HFF-Myc (cell line): ENCODE results near the gene TMCC3.
"Not testable (repeated sequence)": the region's sequence is repeated elsewhere in the genome, so short reads cannot be mapped to it uniquely, and the experiment has no call there.

Experiments used
- DNase-seq: peaks from one replicate; pipeline ENCODE4 v3.0.0-alpha.2; 2011; ENCODE audit warnings: low read depth; ENCODE audit errors: extremely low read depth
- H3K4me3 ChIP-seq: replicated peaks from 2 replicates; pipeline ENCODE4 v1.5.1; 2011; ENCODE audit warnings: low read depth, mild to moderate bottlenecking, control low read depth, low read length
- CTCF ChIP-seq: IDR thresholded peaks from 2 replicates; pipeline ENCODE4 v1.5.1; 2012; ENCODE audit warnings: mild to moderate bottlenecking, low read depth, low read length, control low read depth; ENCODE audit errors: missing control alignments

TMCC3 gene

GRCh38 chr12:94618995-94619695 is 31.2 kb downstream of the TMCC3 start:
- TF ChIP-seq CTCF, result no peak
- H3K4me3 ChIP-seq, result no peak overlapping the region
- DNase-seq, result peak; percentile 71

GRCh38 chr12:94617101-94617500 is 33.3 kb downstream of the TMCC3 start:
- DNase-seq, result no peak
- no peak for TF ChIP-seq CTCF
- H3K4me3 ChIP-seq, result no peak overlapping the region

GRCh38 chr12:94616203-94616729 is 34.1 kb downstream of the TMCC3 start:
- no peak for DNase-seq
- TF ChIP-seq CTCF, result no peak
- H3K4me3 ChIP-seq, result no peak overlapping the region

GRCh38 chr12:94615260-94616181 is 34.8 kb downstream of the TMCC3 start:
- TF ChIP-seq CTCF, result no peak
- H3K4me3 ChIP-seq, result no peak overlapping the region

GRCh38 chr12:94614288-94614721 is 36.1 kb downstream of the TMCC3 start:
- H3K4me3 ChIP-seq, result no peak overlapping the region
- DNase-seq, result no peak
- TF ChIP-seq CTCF, result no peak

More at GRCh38 chr12:94615260-94616181, 34.8 kb downstream of the TMCC3 start:
- no peak for DNase-seq

- no peak overlapping the region for H3K4me3 ChIP-seq
- no peak for TF ChIP-seq CTCF
- DNase-seq, result no peak
These were observed 40.4 kb downstream of the TMCC3 start for GRCh38 chr12:94609917-94610443.

- not testable (repeated sequence) for H3K4me3 ChIP-seq
These were observed 43.5 kb downstream of the TMCC3 start for GRCh38 chr12:94606810-94607209.

More at GRCh38 chr12:94606810-94607209, 43.5 kb downstream of the TMCC3 start:
- DNase-seq, result not testable (repeated sequence)
